ENCODE measurements around the gene PSMC5.

GRCh38 chr17:63828936-63829335 lies 1.7 kb downstream of the PSMC5 start:
- TF ChIP-seq CTCF (IDR thresholded peaks at IDR 0.05; ENCODE audit: insufficient read depth, low read depth, low read length), result no peak
- TF ChIP-seq EZH2 (IDR thresholded peaks at IDR 0.05; ENCODE audit: insufficient read depth, low read length), result no peak
